Left ventricle myocardium superior (tissue), 1 donor: ENCODE data around the gene CPED1. TPM values are rescaled to one million over a fixed set of nuclear protein-coding genes. Genes with fewer than 3 reads are reported as not detected.
"Not testable (repeated sequence)": the region's sequence is repeated elsewhere in the genome, so short reads cannot be mapped to it uniquely, and the experiment has no call there.

Source experiments
- ATAC-seq: fragments of 200-7000 bp; cut with Tn5 transposase; one replicate; pipeline ENCODE4 v1.9.1; 2020; ENCODE audit warnings: mild to moderate bottlenecking, moderate library complexity
- DNase-seq: peaks from one replicate; pipeline ENCODE4 v3.0.0-alpha.2; 2020
- intact Hi-C: fragments of 100-400 bp; cut with micrococcal nuclease; formaldehyde crosslinking; loops from one replicate; pipeline ENCODE4 v1.11.0; 2022
- total RNA-seq: library from RNA; stranded (reverse); fragmentation: NEBNext Ultra II Directional; extraction: Animal tissue kit (Norgen Biotek cat#: 25700); gene quantifications from one replicate; pipeline ENCODE4 v1.2.1, GENCODE V29; 2021
- donor health status: DM: no; HTN: yes; CAD: no; lungs with severe emphysema.

CPED1 gene
- total RNA-seq, 1 donor from 2014 or later: 32.8 TPM

- intact Hi-C loops: no loop called here
- DNase-seq (no peak), ATAC-seq (peak; percentile 29)
Measured at GRCh38 chr7:121049028-121049791, 60.7 kb downstream of the CPED1 start.

- DNase-seq: no peak
- intact Hi-C loops: no loop called here
- no peak for ATAC-seq
Measured at GRCh38 chr7:121049897-121050296, 61.4 kb downstream of the CPED1 start.

- no peak for ATAC-seq
- DNase-seq: no peak
- intact Hi-C loops: no loop called here
Measured at GRCh38 chr7:121053219-121053618, 64.7 kb downstream of the CPED1 start.

- intact Hi-C loops: no loop called here
- DNase-seq: no peak
- no peak for ATAC-seq
Measured at GRCh38 chr7:121054925-121055324, 66.4 kb downstream of the CPED1 start.

- intact Hi-C loops: no loop called here
- ATAC-seq: no peak
- no peak for DNase-seq
Measured at GRCh38 chr7:121057878-121058277, 69.4 kb downstream of the CPED1 start.

- DNase-seq: no peak
- intact Hi-C loops: no loop called here
- no peak for ATAC-seq
Measured at GRCh38 chr7:121058975-121059374, 70.5 kb downstream of the CPED1 start.

- ATAC-seq, intact Hi-C loops, DNase-seq: not testable (repeated sequence)
Measured at GRCh38 chr7:121059979-121060509, 71.5 kb downstream of the CPED1 start.

GRCh38 chr7:121061677-121062582 is 73.4 kb downstream of the CPED1 start:
- intact Hi-C loops: no loop called here
- ATAC-seq: peak; percentile 29
- no peak for DNase-seq

GRCh38 chr7:121062671-121063279 is 74.3 kb downstream of the CPED1 start:
- ATAC-seq (peak; percentile 34), DNase-seq (no peak)
- intact Hi-C loops: no loop called here

- DNase-seq, ATAC-seq, intact Hi-C loops: not testable (repeated sequence)
Measured at GRCh38 chr7:121067717-121068116, 79.2 kb downstream of the CPED1 start.

- peak; percentile 99 for ATAC-seq
- no peak for DNase-seq
- intact Hi-C loops: no loop called here
Measured at GRCh38 chr7:121069346-121070100, 81.0 kb downstream of the CPED1 start.

- no peak for ATAC-seq
- DNase-seq: no peak
- intact Hi-C loops: no loop called here
Measured at GRCh38 chr7:121071132-121071531, 82.6 kb downstream of the CPED1 start.

- intact Hi-C loops: no loop called here
- ATAC-seq (no peak), DNase-seq (no peak)
Measured at GRCh38 chr7:121071662-121072061, 83.2 kb downstream of the CPED1 start.

GRCh38 chr7:121072826-121073225 is 84.3 kb downstream of the CPED1 start:
- ATAC-seq (no peak), DNase-seq (no peak)
- intact Hi-C loops: no loop called here

- intact Hi-C loops: no loop called here
- DNase-seq: no peak
- no peak for ATAC-seq
Measured at GRCh38 chr7:121073463-121074099, 85.1 kb downstream of the CPED1 start.

GRCh38 chr7:121075424-121075841 is 86.9 kb downstream of the CPED1 start:
- intact Hi-C loops, DNase-seq, ATAC-seq: not testable (repeated sequence)

- ATAC-seq (no peak), DNase-seq (no peak)
- intact Hi-C loops: no loop called here
Measured at GRCh38 chr7:121075952-121076349, 87.4 kb downstream of the CPED1 start.

- intact Hi-C loops: no loop called here
- DNase-seq (no peak), ATAC-seq (no peak)
Measured at GRCh38 chr7:121076350-121077164, 88.0 kb downstream of the CPED1 start.
